Muscle layer of duodenum (tissue), 2 donors: ENCODE measurements around the gene GRIK2.

Experiments
- H3K27ac ChIP-seq: one replicate; pipeline ENCODE4 v1.7.0; 2013; ENCODE audit warnings: mild to moderate bottlenecking, low read length
- H3K27me3 ChIP-seq: one replicate; pipeline ENCODE4 v1.7.0; 2013; ENCODE audit warnings: low read depth, mild to moderate bottlenecking, control low read depth, low read length
- H3K36me3 ChIP-seq, 2 donors: one replicate each; pipeline ENCODE4 v1.7.0; 2013; ENCODE audit warnings: low read length in 2 of 2, control low read depth in 1 of 2, mild to moderate bottlenecking in 1 of 2; ENCODE audit not compliant: insufficient read depth in 2 of 2, control insufficient read depth in 1 of 2
- H3K4me1 ChIP-seq, 2 donors: one replicate each; pipeline ENCODE4 v1.7.0; 2013; ENCODE audit warnings: low read length in 2 of 2, mild to moderate bottlenecking in 2 of 2, control low read depth in 1 of 2, moderate library complexity in 1 of 2; ENCODE audit not compliant: insufficient read depth in 2 of 2, control insufficient read depth in 1 of 2
- H3K4me3 ChIP-seq, 2 donors: one replicate each; pipeline ENCODE4 v1.7.0; 2013; ENCODE audit warnings: low read length in 2 of 2, low read depth in 1 of 2, mild to moderate bottlenecking in 1 of 2
- H3K9me3 ChIP-seq, 2 donors: one replicate each; pipeline ENCODE4 v1.7.0; 2013; ENCODE audit warnings: low read length in 2 of 2, control low read depth in 1 of 2, mild to moderate bottlenecking in 1 of 2; ENCODE audit not compliant: control insufficient read depth in 1 of 2
- donor health status: healthy.

The GRIK2 gene

GRCh38 chr6:101509536-101509935 lies 116.0 kb downstream of the GRIK2 start:
- H3K4me1 ChIP-seq: no peaks in the 10 kb centered on the region
- no peaks in the 10 kb centered on the region for H3K27me3 ChIP-seq
- H3K9me3 ChIP-seq: no peaks in the 10 kb centered on the region
- H3K36me3 ChIP-seq: no peaks in the 10 kb centered on the region
- H3K4me3 ChIP-seq: no peak overlapping the region
- H3K27ac ChIP-seq: no peak overlapping the region

- no peaks in the 10 kb centered on the region for H3K4me1 ChIP-seq
- no peaks in the 10 kb centered on the region for H3K36me3 ChIP-seq
- no peak overlapping the region for H3K27ac ChIP-seq
- no peaks in the 10 kb centered on the region for H3K9me3 ChIP-seq
- H3K27me3 ChIP-seq: no peaks in the 10 kb centered on the region
- H3K4me3 ChIP-seq: no peak overlapping the region
Measured at GRCh38 chr6:101513181-101513580, 119.7 kb downstream of the GRIK2 start.

GRCh38 chr6:101516578-101516977 lies 123.1 kb downstream of the GRIK2 start:
- Histone ChIP-seq H3K4me3 (no peak overlapping the region), H3K27ac (no peak overlapping the region), H3K27me3 (no peaks in the 10 kb centered on the region), H3K4me1 (no peaks in the 10 kb centered on the region), H3K9me3 (no peaks in the 10 kb centered on the region), H3K36me3 (no peaks in the 10 kb centered on the region)

- Histone ChIP-seq H3K27me3 (no peaks in the 10 kb centered on the region), H3K4me1 (no peaks in the 10 kb centered on the region), H3K4me3 (no peak overlapping the region), H3K9me3 (no peaks in the 10 kb centered on the region), H3K27ac (no peak overlapping the region), H3K36me3 (no peaks in the 10 kb centered on the region)
Measured at GRCh38 chr6:101517632-101518031, 124.1 kb downstream of the GRIK2 start.

GRCh38 chr6:101522254-101522653 lies 128.7 kb downstream of the GRIK2 start:
- Histone ChIP-seq H3K4me1 (no peaks in the 10 kb centered on the region), H3K9me3 (no peaks in the 10 kb centered on the region), H3K27me3 (no peaks in the 10 kb centered on the region), H3K4me3 (no peak overlapping the region), H3K36me3 (no peaks in the 10 kb centered on the region), H3K27ac (no peak overlapping the region)

GRCh38 chr6:101527467-101527866 lies 134.0 kb downstream of the GRIK2 start:
- Histone ChIP-seq H3K4me3 (no peak overlapping the region), H3K36me3 (no peaks in the 10 kb centered on the region), H3K27ac (no peak overlapping the region), H3K4me1 (no peaks in the 10 kb centered on the region), H3K9me3 (no peaks in the 10 kb centered on the region), H3K27me3 (no peaks in the 10 kb centered on the region)

GRCh38 chr6:101528801-101529200 lies 135.3 kb downstream of the GRIK2 start:
- Histone ChIP-seq H3K36me3 (no peaks in the 10 kb centered on the region), H3K27me3 (no peaks in the 10 kb centered on the region), H3K27ac (no peak overlapping the region), H3K9me3 (no peaks in the 10 kb centered on the region), H3K4me3 (no peak overlapping the region), H3K4me1 (no peaks in the 10 kb centered on the region)

GRCh38 chr6:101531538-101531937 lies 138.0 kb downstream of the GRIK2 start:
- Histone ChIP-seq H3K27ac (no peak overlapping the region), H3K36me3 (no peaks in the 10 kb centered on the region), H3K9me3 (no peaks in the 10 kb centered on the region), H3K4me1 (no peaks in the 10 kb centered on the region), H3K4me3 (no peak overlapping the region), H3K27me3 (no peaks in the 10 kb centered on the region)

- H3K36me3 ChIP-seq: no peaks in the 10 kb centered on the region
- peaks cover 0 to 3% of the 10 kb centered on the region in 2 donors for H3K4me1 ChIP-seq
- no peak overlapping the region for H3K27ac ChIP-seq
- no peaks in the 10 kb centered on the region for H3K9me3 ChIP-seq
- H3K27me3 ChIP-seq: no peaks in the 10 kb centered on the region
- H3K4me3 ChIP-seq: no peak overlapping the region
Measured at GRCh38 chr6:101534386-101534785, 140.9 kb downstream of the GRIK2 start.

- Histone ChIP-seq H3K4me3 (no peak overlapping the region), H3K27me3 (no peaks in the 10 kb centered on the region), H3K27ac (no peak overlapping the region), H3K36me3 (no peaks in the 10 kb centered on the region), H3K4me1 (peaks cover 0 to 7% of the 10 kb centered on the region in 2 donors), H3K9me3 (no peaks in the 10 kb centered on the region)
Measured at GRCh38 chr6:101534821-101535220, 141.3 kb downstream of the GRIK2 start.

- peaks cover 0 to 7% of the 10 kb centered on the region in 2 donors for H3K4me1 ChIP-seq
- H3K27me3 ChIP-seq: no peaks in the 10 kb centered on the region
- H3K36me3 ChIP-seq: no peaks in the 10 kb centered on the region
- no peak overlapping the region for H3K27ac ChIP-seq
- H3K4me3 ChIP-seq: no peak overlapping the region
- no peaks in the 10 kb centered on the region for H3K9me3 ChIP-seq
Measured at GRCh38 chr6:101537753-101538316, 144.3 kb downstream of the GRIK2 start.

- no peak overlapping the region for H3K4me3 ChIP-seq
- H3K36me3 ChIP-seq: no peaks in the 10 kb centered on the region
- H3K4me1 ChIP-seq: peaks cover 0 to 7% of the 10 kb centered on the region in 2 donors
- no peak overlapping the region for H3K27ac ChIP-seq
- no peaks in the 10 kb centered on the region for H3K9me3 ChIP-seq
- no peaks in the 10 kb centered on the region for H3K27me3 ChIP-seq
Measured at GRCh38 chr6:101539510-101540245, 146.2 kb downstream of the GRIK2 start.
